ENCODE results near the gene LRRTM3.

The LRRTM3 gene

GRCh38 chr10:66926841-66927240, 1.0 kb downstream of the LRRTM3 start:
- Histone ChIP-seq H3K27me3 (replicated peaks; ENCODE audit: insufficient read depth, low read length) (no peaks in the 10 kb centered on the region), H3K27ac (ENCODE audit: low read length) (no peak overlapping the region), H2AFZ (ENCODE audit: low read length) (no peak overlapping the region), H3K9me2 (replicated peaks; ENCODE audit: insufficient read depth, low read length) (no peaks in the 10 kb centered on the region), H3F3A (ENCODE audit: insufficient read depth, low read length) (no peaks in the 10 kb centered on the region), H3K36me3 (replicated peaks; ENCODE audit: insufficient read depth, low read length) (no peaks in the 10 kb centered on the region), H3K4me1 (ENCODE audit: low read length) (no peaks in the 10 kb centered on the region), H4K20me1 (ENCODE audit: insufficient read depth, low read length) (no peaks in the 10 kb centered on the region), H3K4me3 (ENCODE audit: low read length) (no peak overlapping the region), H3K9me3 (replicated peaks; ENCODE audit: insufficient read depth, low read length) (no peaks in the 10 kb centered on the region), H3K9ac (ENCODE audit: low read length) (no peak overlapping the region), H3K79me2 (ENCODE audit: low read length) (no peaks in the 10 kb centered on the region), H3K4me2 (ENCODE audit: low read depth, low read length) (no peak overlapping the region)
- no peak for DNase-seq
- TF ChIP-seq EZH2 (optimal IDR thresholded peaks at IDR 0.05; ENCODE audit: low read depth, low read length) (no peak), CTCF (IDR thresholded peaks at IDR 0.05; ENCODE audit: low read length) (no peak), EZH2phosphoT487 (IDR thresholded peaks at IDR 0.05; ENCODE audit: low read length) (no peak)

- H3K4me3 ChIP-seq (ENCODE audit: low read length), result no peak overlapping the region
These were observed 1.6 kb downstream of the LRRTM3 start for GRCh38 chr10:66927251-66927935.

GRCh38 chr10:66927971-66928770, 2.3 kb downstream of the LRRTM3 start:
- H3K4me3 ChIP-seq (ENCODE audit: low read length), result no peak overlapping the region

More at GRCh38 chr10:66927251-66927935, 1.6 kb downstream of the LRRTM3 start:
- no peak overlapping the region for H3K9ac ChIP-seq (ENCODE audit: low read length)
- no peaks in the 10 kb centered on the region for H3K9me2 ChIP-seq (replicated peaks; ENCODE audit: insufficient read depth, low read length)
- no peaks in the 10 kb centered on the region for H3F3A ChIP-seq (ENCODE audit: insufficient read depth, low read length)
- no peaks in the 10 kb centered on the region for H3K79me2 ChIP-seq (ENCODE audit: low read length)
- H3K9me3 ChIP-seq (replicated peaks; ENCODE audit: insufficient read depth, low read length), result no peaks in the 10 kb centered on the region
- no peaks in the 10 kb centered on the region for H3K27me3 ChIP-seq (replicated peaks; ENCODE audit: insufficient read depth, low read length)
- H4K20me1 ChIP-seq (ENCODE audit: insufficient read depth, low read length), result no peaks in the 10 kb centered on the region
- no peak for DNase-seq
- H2AFZ ChIP-seq (ENCODE audit: low read length), result no peak overlapping the region
- TF ChIP-seq EZH2phosphoT487 (IDR thresholded peaks at IDR 0.05; ENCODE audit: low read length) (no peak), CTCF (IDR thresholded peaks at IDR 0.05; ENCODE audit: low read length) (no peak), EZH2 (optimal IDR thresholded peaks at IDR 0.05; ENCODE audit: low read depth, low read length) (no peak)
- no peak overlapping the region for H3K27ac ChIP-seq (ENCODE audit: low read length)
- no peak overlapping the region for H3K4me2 ChIP-seq (ENCODE audit: low read depth, low read length)
- no peaks in the 10 kb centered on the region for H3K36me3 ChIP-seq (replicated peaks; ENCODE audit: insufficient read depth, low read length)
- no peaks in the 10 kb centered on the region for H3K4me1 ChIP-seq (ENCODE audit: low read length)

More at GRCh38 chr10:66927971-66928770, 2.3 kb downstream of the LRRTM3 start:
- H3K27me3 ChIP-seq (replicated peaks; ENCODE audit: insufficient read depth, low read length), result no peaks in the 10 kb centered on the region
- H3K4me2 ChIP-seq (ENCODE audit: low read depth, low read length), result no peak overlapping the region
- no peaks in the 10 kb centered on the region for H3K4me1 ChIP-seq (ENCODE audit: low read length)
- TF ChIP-seq EZH2 (optimal IDR thresholded peaks at IDR 0.05; ENCODE audit: low read depth, low read length), result no peak
- no peak for TF ChIP-seq EZH2phosphoT487 (IDR thresholded peaks at IDR 0.05; ENCODE audit: low read length)
- no peak for TF ChIP-seq CTCF (IDR thresholded peaks at IDR 0.05; ENCODE audit: low read length)
- no peaks in the 10 kb centered on the region for H3K9me2 ChIP-seq (replicated peaks; ENCODE audit: insufficient read depth, low read length)
- H3K27ac ChIP-seq (ENCODE audit: low read length), result no peak overlapping the region
- H3K36me3 ChIP-seq (replicated peaks; ENCODE audit: insufficient read depth, low read length), result no peaks in the 10 kb centered on the region
- no peaks in the 10 kb centered on the region for H3K79me2 ChIP-seq (ENCODE audit: low read length)
- no peaks in the 10 kb centered on the region for H3K9me3 ChIP-seq (replicated peaks; ENCODE audit: insufficient read depth, low read length)
- H4K20me1 ChIP-seq (ENCODE audit: insufficient read depth, low read length), result no peaks in the 10 kb centered on the region
- no peak overlapping the region for H3K9ac ChIP-seq (ENCODE audit: low read length)
- DNase-seq, result no peak
- no peak overlapping the region for H2AFZ ChIP-seq (ENCODE audit: low read length)
- H3F3A ChIP-seq (ENCODE audit: insufficient read depth, low read length), result no peaks in the 10 kb centered on the region

Measured in MM.1S (cell line).